GM18951 (cell line): Measurements from ENCODE around the gene POLR2M.
A peak's percentile ranks its signal among the peaks of the same experiment; 100 is the strongest.

Experiments used
- POLR2A ChIP-seq: IDR thresholded peaks from 4 replicates; pipeline ENCODE4 v1.6.1; 2011; ENCODE audit warnings: mild to moderate bottlenecking; ENCODE audit not compliant: insufficient read length, insufficient read depth; ENCODE audit errors: extremely low read depth
- in situ Hi-C: fragments of 300-500 bp; cut with MboI; formaldehyde crosslinking; loops from one replicate; pipeline ENCODE4 v1.12.0; 2022; ENCODE audit warnings: low sequenced_read_pairs, mixed read lengths, inconsistent platforms; ENCODE audit not compliant: unreplicated experiment

Gene POLR2M

DNA sequence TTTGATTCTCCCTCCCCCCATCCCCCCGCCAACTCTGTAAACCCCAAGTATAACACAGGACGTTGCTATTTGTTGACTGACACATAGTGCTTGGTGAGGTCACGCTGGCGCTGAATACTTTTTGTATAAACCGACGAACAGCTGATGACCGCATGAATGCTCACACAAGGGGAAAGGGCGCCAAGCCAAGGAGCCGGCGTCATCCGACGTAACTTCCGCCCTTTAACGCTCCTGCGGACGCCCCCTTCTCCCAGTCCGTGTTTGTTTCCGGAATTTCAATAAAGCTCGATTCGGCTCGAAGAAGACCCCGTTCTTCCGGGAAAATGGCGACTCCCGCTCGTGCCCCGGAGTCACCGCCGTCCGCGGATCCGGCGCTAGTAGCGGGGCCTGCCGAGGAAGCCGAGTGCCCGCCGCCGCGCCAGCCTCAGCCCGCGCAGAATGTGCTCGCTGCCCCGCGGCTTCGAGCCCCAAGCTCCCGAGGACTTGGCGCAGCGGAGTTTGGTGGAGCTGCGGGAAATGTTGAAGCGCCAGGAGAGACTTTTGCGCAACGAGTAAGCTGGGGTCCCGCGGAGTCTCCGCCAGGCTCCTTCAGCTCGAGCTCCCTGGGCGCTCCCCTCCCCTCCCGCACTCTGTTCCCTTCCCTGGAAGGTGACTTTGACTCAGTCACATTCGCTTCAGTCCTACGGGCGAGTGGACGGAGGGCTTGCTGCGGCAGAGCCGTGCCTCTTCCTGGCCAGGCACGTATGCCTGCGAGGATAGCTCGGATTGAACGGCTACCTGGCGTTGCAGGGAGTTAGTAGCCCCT lies at the start of gene POLR2M:
Gene POLR2M, plus strand, starts transcription at position 310 of the 805 bp plus-strand sequence. Its CDS starts 129 bp downstream, at position 439.
- TF ChIP-seq POLR2A = peak; percentile 79
- in situ Hi-C loops = no loop called here

DNA sequence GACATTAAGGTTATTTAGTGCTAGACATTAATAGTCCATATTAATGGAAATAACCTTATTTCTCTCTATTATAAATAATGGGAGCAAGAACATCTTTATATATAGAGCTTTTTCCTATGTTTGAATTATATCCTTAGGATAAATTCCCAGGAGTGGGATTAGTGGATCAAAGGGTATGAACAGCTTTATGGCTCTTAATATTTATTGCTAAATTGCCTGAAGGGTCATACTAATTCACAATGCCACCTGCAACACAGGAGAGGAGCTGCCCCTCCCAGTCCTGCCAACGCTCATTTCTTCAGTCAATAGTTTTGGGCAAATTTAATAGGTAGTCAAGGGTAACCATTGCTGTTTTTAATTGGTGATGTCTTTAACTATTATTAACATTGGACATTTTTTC lies 48.9 kb upstream of the POLR2M start:
- TF ChIP-seq POLR2A = no peak
- in situ Hi-C loops = no loop called here

DNA sequence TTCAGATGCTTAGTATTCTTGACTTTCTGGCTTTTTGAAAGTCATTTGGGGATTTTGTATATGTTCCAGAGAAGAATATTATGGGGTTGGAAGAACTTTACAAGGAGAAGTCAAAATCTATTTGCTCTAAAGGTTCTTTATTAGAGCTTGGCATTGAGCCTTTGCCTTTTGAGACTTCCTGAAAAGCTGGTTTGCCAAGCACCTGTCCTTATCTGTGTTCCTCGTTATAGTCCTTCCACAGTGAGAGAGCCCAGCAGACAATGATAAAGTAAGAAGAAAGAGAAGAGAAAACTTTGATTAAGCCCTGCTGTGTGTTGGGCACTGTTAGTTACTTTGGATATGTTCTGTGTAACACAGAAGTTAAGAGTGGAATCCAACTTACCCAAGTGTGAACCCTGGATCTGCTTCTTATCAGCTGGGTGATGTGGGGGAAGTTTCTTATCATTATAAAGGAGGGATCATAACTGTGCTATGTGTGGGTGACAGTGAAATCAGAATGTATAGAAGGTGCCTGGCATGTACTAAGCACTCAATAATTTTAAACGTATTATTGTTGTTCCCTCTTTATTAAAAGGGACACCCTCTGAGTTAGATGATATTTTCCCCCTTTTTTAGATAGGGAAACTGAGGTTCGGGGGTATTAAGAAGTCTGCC lies 44.3 kb upstream of the POLR2M start:
- TF ChIP-seq POLR2A = no peak
- in situ Hi-C loops = no loop called here

DNA sequence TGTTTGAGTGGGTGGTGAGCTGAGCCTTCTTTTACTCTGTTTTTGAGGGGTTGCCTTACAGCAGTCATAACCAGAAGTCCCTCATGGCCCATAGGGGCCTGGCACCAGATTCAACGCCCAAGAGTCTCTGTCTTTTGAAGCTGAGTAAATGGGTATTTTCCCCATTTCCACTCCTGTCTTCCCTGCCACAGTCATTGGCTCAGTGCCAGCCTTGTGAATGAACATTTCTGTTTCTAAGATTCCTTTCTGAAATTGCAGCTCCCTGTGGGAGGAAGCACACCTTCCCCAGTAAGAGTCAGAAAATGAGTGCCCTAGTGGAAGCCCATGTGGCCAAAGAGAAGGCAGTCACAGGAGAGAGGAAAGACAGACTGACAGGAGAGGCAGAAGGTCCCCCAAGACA lies 43.7 kb upstream of the POLR2M start:
- no peak for TF ChIP-seq POLR2A
- in situ Hi-C loops = no loop called here

DNA sequence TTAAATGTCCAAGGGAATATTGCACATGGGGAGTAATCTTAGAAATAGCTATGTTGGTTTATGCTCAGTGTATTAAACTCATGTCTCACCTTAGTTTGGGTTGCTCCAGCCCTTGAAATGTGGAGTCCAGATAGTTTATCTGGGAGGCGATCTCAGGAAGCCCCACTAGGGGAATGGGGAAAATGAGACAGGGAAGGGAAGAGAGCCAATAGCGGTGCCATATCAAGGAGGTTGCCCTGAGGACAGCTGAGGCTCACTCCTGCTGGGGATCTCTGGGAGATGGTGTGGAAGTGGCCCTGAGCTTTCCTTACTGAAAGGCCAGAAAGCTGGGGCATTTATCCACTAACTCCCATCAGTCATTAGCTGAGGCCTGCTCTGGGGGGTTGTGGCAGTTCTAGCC lies 43.3 kb upstream of the POLR2M start:
- in situ Hi-C loops = no loop called here
- TF ChIP-seq POLR2A = no peak

DNA sequence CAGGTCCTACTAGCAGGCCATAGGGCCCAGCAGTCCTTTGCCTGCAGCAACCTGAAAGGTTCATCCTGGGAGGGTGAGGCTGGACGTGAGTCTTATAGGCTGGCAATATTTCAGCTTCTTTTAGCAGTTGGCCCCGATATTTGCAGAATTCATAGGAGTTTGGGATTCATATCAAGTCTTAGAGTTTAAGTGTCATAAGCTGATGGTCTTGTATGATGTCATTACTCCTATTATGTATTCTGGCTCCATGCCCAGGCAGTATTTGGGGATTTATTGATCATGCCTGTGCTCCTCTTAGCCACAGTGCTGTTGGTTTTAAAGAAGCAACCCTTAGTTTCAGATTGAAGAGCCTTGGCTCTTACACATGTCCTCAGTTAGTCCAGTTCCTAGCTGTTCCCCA lies 41.3 kb upstream of the POLR2M start:
- in situ Hi-C loops = no loop called here
- TF ChIP-seq POLR2A = no peak

DNA sequence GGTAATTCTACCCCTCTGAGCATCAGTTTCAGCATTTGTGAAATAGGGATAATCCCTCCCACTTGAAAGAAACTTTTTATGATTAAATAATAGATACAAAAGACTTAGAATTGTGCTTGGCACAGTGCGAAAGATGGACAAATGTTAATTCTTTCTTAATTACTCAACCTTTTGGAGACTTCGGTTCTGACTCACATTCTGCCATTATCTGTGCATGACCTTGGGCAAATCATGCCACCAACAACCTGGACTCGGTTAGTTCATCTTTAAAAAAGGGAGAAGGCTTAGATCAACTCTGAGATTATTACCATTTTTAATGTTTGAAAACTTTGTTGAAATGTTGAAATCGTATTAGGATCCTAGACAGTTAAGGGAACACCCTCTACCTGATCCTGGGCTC lies 40.6 kb upstream of the POLR2M start:
- in situ Hi-C loops = no loop called here
- TF ChIP-seq POLR2A = no peak

DNA sequence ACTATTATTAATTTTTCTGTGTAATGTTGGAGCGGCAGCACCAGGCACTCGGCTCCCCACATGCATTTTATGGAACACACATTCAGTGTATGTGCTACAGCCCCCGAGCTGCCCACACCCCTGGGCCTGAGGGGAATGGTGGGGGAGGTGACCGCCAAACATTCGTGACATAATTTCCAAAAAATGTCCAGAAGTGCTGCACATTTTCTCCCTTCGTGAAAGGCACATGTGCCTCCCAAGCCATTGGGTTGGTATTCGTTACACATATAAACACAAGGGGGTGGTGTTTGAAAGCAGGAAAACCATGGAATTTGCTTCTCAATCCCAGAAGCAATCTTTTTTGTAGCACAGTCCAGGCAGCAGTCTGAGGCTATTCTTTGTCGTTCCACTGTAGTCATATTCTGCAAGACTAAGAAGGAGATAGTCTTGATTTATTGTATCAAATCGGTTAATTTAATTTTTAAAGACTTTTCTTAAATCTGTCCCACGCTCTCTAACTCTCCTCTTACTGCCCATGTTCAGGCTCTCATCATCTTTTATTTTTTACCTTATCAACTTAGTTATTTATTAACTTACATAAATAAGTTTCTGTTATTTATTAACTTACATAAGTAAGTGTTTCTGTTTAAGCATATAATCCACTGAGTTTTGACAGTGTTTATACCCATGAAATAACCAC lies 39.2 kb upstream of the POLR2M start:
- in situ Hi-C loops = no loop called here
- no peak for TF ChIP-seq POLR2A

DNA sequence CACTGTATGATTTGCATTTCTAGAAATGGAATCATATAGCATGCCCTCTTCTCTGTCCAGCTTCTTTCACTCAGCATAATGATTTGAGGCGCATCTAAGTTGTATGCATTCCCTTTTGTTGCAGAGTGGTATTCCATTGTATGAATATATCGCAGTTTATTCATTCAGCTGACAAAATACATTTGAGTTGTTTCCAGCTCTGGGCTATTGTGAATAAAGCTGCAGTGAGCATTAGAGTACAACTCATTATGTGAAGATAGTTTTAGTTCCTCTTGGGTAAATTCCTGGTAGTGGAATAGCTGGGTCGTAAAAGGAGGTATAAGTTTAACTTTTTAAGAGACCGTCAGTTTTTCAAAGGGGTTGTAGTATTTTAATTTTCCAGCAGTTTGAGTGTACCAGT lies 38.5 kb upstream of the POLR2M start:
- no peak for TF ChIP-seq POLR2A

DNA sequence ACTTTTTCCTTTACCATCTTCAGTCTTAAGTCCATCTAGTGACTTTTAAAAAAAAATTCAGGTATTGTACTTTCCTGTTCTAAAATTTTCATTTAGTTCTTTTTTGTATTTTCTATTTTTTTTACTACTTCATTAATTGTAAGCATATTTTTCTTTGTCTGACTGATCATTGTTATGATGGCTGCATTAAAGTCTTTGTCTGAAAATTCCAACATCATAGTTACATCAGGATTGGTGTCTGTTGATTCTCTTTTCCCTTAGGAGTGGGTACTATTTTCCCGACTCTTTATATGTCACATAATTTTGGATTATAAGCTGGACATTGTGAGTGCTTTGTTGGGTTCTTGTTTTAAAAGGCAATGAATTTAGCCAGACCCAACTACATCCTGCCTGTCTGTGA lies 34.9 kb upstream of the POLR2M start:
- in situ Hi-C loops = no loop called here
- TF ChIP-seq POLR2A = no peak

More for the DNA sequence above, 38.5 kb upstream of the POLR2M start:
- in situ Hi-C loops = no loop called here

DNA sequence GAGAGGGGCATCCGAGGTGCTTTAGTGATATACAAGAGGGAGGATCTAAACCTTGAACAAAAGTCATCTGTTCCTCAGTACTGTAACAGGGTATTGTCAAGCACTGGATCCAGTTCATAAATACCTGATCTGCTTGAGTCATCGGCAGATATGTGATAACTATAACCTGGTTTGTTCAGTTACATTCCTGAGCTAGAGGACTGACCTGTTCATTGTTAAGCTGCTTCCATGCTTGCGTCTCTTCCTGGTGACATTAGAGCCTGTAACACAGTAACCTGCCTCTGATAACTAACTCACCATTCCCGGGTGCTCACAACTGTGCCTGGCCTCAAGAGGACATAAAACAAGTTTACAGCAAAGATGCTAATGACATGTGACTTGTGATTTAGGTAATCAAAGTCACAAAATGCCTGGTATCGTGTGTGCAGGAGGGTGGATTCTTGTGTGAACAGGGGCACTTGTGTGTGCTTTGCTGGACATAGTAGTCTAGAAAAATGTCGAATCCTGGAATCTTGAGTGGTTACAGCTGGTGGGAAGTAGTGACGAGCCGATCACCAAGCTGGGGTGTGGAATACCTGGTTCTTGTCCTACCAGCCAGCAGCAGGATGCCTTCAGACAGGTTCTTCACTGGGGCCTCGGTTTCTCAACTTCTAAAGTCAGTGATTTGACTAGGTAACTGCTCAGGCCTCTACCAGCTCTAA lies 30.9 kb upstream of the POLR2M start:
- in situ Hi-C loops = no loop called here
- no peak for TF ChIP-seq POLR2A

DNA sequence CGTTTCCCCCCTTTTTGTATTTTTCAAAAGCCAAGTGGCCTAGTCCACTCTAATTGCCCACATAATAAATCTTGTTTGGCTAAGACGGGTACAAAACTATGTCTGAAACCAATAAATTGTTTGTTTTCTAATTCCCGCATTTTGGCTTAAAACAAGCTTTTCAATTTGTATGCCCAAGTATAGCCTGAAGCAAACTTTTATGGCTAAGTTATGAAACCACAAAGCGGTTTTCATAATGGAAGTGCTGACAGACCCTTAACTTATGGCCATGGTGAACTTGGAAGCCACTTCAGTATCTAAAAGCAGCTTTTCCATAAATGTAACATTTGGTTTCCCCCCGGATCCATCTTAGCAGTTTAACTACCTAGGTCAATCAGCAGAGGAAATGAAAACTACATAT lies 29.9 kb upstream of the POLR2M start:
- no peak for TF ChIP-seq POLR2A
- in situ Hi-C loops = no loop called here

DNA sequence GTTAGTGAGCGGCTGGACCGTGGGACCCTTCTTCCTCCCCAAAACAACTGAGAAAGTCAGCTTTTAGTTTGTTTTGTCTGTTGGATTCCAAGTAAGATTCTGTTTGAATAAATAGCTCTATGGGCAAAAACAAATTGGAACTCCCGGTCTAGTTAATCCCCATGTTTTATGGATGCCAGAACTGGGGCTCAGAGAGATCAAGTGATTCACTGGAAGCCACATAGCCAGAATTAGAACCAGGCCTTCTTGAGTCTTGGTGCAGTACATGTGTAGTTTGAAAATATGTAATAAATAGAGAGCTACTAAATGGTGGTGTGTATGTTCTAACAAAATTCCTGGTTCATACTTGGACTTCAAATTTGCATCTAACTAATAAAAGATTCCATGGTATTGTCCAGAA lies 29.3 kb upstream of the POLR2M start:
- no peak for TF ChIP-seq POLR2A
- in situ Hi-C loops = no loop called here
